COLO668 (cell line): ENCODE measurements around the gene MICAL3.
"Not testable (repeated sequence)": the region's sequence is repeated elsewhere in the genome, so short reads cannot be mapped to it uniquely, and the experiment has no call there.

Source experiments
- DNase-seq: peaks from one replicate; lab custom pipeline; 2025; ENCODE audit not compliant: unreplicated experiment; lab: John Stamatoyannopoulos, UW

Gene MICAL3

GRCh38 chr22:17773606-17774205 lies 250.7 kb downstream of the MICAL3 start:
- peak; percentile 83 for DNase-seq

- DNase-seq: peak; percentile 34
These were observed 251.3 kb downstream of the MICAL3 start for GRCh38 chr22:17772958-17773605.

- DNase-seq: peak; percentile 56
These were observed 252.0 kb downstream of the MICAL3 start for GRCh38 chr22:17772249-17772957.

GRCh38 chr22:17770180-17771077 lies 253.9 kb downstream of the MICAL3 start:
- DNase-seq: no peak

GRCh38 chr22:17769716-17770082 lies 254.7 kb downstream of the MICAL3 start:
- peak; percentile 11 for DNase-seq

GRCh38 chr22:17769013-17769715 lies 255.2 kb downstream of the MICAL3 start:
- no peak for DNase-seq

- DNase-seq: no peak
These were observed 256.9 kb downstream of the MICAL3 start for GRCh38 chr22:17767233-17768065.

- DNase-seq: not testable (repeated sequence)
These were observed 259.5 kb downstream of the MICAL3 start for GRCh38 chr22:17764852-17765251.

GRCh38 chr22:17764036-17764435 lies 260.3 kb downstream of the MICAL3 start:
- no peak for DNase-seq

GRCh38 chr22:17763442-17763841 lies 260.9 kb downstream of the MICAL3 start:
- not testable (repeated sequence) for DNase-seq

- DNase-seq: no peak
These were observed 263.2 kb downstream of the MICAL3 start for GRCh38 chr22:17761138-17761488.

- peak; percentile 33 for DNase-seq
These were observed 270.0 kb downstream of the MICAL3 start for GRCh38 chr22:17754233-17754925.

GRCh38 chr22:17753401-17753989 lies 270.9 kb downstream of the MICAL3 start:
- no peak for DNase-seq

GRCh38 chr22:17751596-17751995 lies 272.8 kb downstream of the MICAL3 start:
- no peak for DNase-seq

GRCh38 chr22:17749605-17750395 lies 274.6 kb downstream of the MICAL3 start:
- DNase-seq: no peak

- DNase-seq: no peak
These were observed 275.6 kb downstream of the MICAL3 start for GRCh38 chr22:17748555-17749353.

GRCh38 chr22:17746916-17747315 lies 277.4 kb downstream of the MICAL3 start:
- no peak for DNase-seq
